CD4-positive, alpha-beta T cell treated with Interleukin-17A for 1 hour (primary cell): ENCODE measurements around the gene CRACR2B.

Experiments used
- DNase-seq: peaks from one replicate; pipeline ENCODE4 v3.0.0-alpha.2; 2020

The CRACR2B gene

DNA sequence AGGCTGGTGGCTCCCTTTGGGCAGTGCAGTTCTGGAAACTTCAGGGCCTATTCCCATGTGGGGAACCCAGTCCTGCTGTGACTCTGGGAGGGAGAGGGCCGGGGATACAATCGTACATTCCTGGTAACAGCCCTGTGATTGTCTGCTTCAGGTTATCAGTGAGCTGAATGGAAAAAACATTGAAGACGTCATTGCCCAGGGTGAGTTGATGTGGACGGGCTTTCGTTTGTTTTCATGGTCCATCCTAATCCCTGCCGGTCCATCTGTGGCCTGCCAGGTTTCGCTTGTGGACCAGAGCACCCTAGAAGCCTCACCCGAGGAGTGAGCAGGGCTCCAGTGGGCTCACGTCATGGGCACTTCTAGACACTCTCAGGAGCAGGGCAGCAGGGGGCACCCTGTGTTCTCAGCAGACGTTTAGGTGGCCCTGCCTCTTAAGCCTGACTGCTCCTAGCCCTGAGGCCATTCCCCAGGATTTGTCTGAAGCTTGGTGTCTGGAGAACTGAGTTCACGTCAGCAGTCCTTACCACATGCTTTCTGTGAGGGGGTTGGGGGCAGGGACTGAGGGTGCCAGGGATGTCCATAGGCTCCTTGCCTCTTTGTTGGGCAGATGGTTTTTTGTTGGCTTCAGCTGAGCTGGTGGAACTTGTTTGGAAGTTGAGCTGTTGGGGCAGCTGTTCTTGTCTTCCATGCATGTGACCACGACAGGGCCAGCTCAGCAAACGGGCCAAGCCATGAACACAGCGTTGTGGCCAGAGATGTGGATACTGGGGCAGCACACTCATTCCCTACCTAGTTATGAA, 16.1 kb upstream of the CRACR2B start:
- no peak for DNase-seq

GRCh38 chr11:812390-812789, 15.3 kb upstream of the CRACR2B start:
- no peak for DNase-seq

- no peak for DNase-seq
Observed at GRCh38 chr11:813072-813455, 14.7 kb upstream of the CRACR2B start.

DNA sequence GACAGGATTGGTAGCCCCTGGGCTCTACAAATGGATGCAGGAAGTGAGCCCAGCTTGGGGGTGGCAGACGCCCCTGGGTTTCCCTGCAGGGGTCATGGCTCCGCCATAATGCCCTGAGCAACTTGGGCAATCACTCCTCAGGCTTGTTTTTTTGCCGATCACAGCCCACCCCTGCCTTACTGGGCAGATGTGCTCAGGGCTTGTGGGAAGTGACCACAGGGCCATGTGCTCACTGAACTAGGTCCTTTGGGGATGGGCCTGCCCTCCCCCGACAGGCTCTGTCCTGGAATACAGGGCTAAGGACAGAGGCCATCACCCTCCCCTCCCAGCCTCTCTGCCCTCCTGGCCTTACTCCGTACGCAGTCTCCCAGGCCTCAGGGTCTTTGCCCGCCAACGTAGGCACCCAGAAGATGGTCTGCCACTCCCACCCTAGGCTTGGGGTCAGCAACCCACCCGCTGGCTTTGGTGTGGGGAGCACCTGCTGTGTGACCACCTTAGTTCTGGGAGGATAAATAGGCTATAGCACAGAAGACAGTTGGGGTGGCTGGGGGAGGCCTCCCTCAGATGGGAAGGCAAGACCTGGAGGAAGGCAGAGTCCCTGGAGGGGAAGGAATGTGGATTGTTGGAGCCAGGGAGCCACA, 14.1 kb upstream of the CRACR2B start:
- DNase-seq: no peak

DNA sequence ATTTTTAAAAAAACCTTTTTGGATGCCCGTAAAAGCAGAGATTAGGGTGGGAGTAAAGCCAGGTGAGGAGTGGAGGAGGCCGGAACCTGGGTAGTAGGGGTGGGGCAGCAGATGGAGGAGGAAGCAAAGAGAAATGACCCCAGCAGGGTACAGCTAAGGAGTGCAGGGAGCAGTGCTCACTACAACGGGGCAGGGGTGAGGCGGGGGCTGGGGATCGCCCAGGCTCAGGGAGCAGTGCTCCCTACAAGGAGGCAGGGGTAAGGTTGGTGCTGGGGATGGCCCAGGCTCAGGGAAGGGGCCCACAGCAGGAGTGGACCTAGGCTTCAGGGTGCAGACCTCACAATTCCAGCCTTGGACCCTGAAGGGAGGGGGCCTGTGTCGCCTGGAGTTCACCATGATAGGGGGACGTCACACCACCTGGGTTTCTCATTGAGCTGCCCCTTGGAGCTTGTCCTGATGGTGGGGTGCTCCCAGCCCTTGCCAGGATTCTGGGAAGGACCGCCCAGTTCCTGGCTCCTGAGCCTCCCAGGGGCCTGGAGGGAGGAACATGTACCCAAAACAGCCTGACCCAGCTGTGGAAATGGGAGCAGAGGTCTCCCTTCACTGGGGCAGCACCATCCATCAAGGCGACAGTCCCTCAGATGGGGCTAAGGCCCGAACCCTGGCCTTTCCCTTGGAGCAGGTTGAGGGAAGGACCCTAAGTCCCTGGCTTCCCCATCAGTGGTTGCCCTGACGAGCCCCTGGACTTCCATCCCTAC, 11.9 kb upstream of the CRACR2B start:
- no peak for DNase-seq

- DNase-seq: no peak
Observed at GRCh38 chr11:816433-816779, 11.3 kb upstream of the CRACR2B start.

DNA sequence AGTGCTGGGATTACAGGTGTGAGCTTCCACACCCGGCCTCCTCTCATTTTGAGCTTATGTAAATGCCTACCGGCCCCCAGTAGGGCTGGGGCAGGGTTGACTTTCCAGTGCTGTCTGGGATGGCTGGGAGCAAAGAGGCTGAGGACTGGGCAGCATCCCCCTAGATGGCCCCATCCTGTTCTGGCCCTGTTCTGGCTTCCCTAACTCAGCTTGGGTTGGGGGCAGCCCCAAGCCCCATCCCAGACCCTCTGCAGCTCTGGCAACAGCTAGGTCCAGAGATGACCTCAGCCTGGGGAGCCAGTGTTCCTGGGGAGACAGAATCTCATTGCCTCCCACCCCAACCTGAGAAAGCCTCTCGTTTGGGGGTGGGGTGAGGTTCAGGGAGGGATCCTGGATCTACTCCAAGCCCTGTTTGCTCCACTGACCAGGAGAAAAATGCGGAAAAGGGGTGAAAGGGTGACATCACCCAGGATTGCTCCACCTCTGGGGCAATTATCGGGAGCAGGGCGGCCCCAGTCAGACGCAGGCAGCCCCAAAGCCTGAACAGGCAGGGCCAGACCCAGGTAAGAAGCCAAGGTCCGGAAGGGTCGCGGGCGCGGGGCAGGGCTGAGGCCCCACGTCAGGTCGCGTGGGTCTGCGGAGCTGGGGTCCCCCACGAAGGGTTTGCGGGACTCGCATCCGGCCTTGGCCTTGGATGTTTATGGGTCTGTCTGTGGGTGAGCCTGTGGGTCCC, 9.2 kb upstream of the CRACR2B start, which contains the start of gene PNPLA2:
Gene PNPLA2 (plus strand): TSS at position 519 of the 733 bp plus-strand sequence. CDS start 805 bp downstream, outside the sequence.
- no peak for DNase-seq

DNA sequence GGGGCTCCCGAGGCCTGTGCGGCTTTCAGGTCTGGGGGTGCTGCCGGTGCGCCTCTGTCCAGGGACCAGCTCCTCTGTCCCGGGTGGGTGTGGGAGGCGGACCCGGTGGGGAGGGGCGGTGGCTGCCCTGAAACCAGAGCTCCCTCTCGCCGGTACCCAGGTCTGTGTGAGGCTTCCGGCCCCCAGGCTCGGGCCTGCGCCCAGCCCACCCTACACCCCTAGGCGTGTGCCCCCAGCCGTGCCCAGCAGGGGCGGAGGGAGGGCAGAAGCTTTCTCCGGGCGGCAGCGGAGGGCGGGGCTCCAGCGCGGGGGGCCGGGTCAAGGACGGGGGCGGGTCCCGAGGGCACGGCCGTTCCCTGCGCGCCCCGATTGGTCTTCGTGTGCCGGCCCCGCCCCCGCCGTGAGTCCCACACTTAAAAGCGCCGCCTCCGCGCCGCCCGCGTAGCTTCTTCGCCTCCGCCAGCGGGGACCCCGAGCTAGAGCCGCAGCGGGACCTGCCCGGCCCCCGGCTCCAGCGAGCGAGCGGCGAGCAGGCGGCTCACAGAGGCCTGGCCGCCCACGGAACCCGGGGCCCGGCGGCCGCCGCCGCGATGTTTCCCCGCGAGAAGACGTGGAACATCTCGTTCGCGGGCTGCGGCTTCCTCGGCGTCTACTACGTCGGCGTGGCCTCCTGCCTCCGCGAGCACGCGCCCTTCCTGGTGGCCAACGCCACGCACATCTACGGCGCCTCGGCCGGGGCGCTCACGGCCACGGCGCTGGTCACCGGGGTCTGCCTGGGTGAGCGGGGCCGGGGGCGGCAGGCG, 8.4 kb upstream of the CRACR2B start:
- peak; percentile 93 for DNase-seq

GRCh38 chr11:819943-820649, 7.6 kb upstream of the CRACR2B start:
- DNase-seq: peak; percentile 96

DNA sequence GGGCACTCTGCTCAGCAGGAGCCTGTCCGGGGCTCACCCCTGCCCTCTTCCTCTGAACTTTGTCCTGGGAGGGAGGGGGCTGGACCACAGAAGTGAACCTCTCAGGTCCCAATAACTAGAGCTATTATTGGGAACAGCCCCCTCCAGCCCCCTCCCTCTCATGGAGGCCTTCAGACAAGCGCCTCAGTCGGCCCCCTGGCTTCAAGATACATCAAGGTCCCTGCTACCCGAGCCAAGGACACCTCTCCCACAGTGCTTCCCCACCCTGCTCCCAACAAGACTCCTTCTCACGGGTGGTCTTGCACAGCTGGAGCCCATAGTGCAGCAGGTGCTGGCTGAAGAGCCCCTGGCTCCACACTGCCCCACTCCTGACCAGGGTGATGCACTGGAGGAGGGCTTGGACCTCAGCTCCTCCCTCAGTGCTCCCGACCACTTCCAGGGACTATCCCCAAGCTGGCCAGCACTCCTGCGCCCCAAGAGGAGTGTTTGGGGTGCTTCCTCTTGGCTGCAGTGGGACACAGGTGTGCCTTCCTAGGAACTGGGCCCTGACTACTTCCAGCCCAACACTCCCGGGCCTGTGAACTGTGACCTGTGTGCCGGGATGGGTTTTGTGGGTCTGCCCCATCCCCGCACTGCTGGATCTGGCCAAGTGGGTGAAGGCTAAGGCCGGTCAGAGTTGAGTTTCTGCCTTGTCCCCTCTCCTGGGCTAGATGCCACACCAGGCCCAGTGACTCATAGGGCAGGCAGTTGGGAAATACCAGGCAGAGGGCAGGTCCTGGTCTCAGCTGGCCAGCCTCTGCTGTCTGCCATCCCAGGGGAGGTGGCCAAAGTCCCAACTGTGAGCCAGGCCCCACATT, 6.8 kb upstream of the CRACR2B start:
- DNase-seq: no peak

- no peak for DNase-seq
Observed at GRCh38 chr11:821512-822371, 6.0 kb upstream of the CRACR2B start.

- no peak for DNase-seq
Observed at GRCh38 chr11:823441-824291, 4.1 kb upstream of the CRACR2B start.

DNA sequence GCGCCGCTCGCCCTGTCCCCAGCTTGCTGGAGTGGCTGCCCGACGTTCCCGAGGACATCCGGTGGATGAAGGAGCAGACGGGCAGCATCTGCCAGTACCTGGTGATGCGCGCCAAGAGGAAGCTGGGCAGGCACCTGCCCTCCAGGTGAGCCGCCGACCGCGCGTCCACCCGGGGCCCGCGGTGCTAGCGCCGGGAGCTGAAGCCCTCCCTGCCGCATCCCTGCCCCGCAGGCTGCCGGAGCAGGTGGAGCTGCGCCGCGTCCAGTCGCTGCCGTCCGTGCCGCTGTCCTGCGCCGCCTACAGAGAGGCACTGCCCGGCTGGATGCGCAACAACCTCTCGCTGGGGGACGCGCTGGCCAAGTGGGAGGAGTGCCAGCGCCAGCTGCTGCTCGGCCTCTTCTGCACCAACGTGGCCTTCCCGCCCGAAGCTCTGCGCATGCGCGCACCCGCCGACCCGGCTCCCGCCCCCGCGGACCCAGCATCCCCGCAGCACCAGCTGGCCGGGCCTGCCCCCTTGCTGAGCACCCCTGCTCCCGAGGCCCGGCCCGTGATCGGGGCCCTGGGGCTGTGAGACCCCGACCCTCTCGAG, 3.3 kb upstream of the CRACR2B start:
- no peak for DNase-seq

DNA sequence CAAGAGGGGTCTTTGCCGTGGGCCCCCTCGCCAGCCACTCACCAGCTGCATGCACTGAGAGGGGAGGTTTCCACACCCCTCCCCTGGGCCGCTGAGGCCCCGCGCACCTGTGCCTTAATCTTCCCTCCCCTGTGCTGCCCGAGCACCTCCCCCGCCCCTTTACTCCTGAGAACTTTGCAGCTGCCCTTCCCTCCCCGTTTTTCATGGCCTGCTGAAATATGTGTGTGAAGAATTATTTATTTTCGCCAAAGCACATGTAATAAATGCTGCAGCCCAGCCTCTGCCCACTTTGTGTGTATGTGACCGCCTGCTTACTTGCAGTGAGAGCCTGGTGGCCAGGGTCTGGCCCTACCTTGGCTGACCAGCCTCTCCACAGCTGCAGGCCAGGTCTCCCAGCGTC, 2.8 kb upstream of the CRACR2B start:
- DNase-seq: no peak

- no peak for DNase-seq
Observed at GRCh38 chr11:825366-826226, 2.1 kb upstream of the CRACR2B start.

GRCh38 chr11:826227-826621, 1.5 kb upstream of the CRACR2B start:
- DNase-seq: no peak

GRCh38 chr11:826836-827145, 928 bp upstream of the CRACR2B start:
- DNase-seq: no peak
